ENCODE results near the gene IFNA8. TPM values are rescaled to one million over a fixed set of nuclear protein-coding genes. Genes with fewer than 3 reads are reported as not detected.

IFNA8 gene
- total RNA-seq, 4 donors from 2014 or later: not detected

GRCh38 chr9:21434202-21435014, 25.5 kb downstream of the IFNA8 start:
- no peak for TF ChIP-seq CTCF (IDR thresholded peaks at IDR 0.05; ENCODE audit: low read depth)

- no peak for TF ChIP-seq CTCF (IDR thresholded peaks at IDR 0.05; ENCODE audit: low read depth)
Observed at GRCh38 chr9:21440139-21440538, 31.2 kb downstream of the IFNA8 start, which contains the start of gene IFNA1. Gene IFNA1 (plus strand): TSS chr9:21440439. CDS start chr9:21440508, 69 bp downstream.

GRCh38 chr9:21443849-21444625, 35.1 kb downstream of the IFNA8 start:
- no peak for TF ChIP-seq CTCF (IDR thresholded peaks at IDR 0.05; ENCODE audit: low read depth)

- TF ChIP-seq CTCF (IDR thresholded peaks at IDR 0.05; ENCODE audit: low read depth): no peak
Observed at GRCh38 chr9:21450733-21451394, 41.9 kb downstream of the IFNA8 start.

GRCh38 chr9:21452681-21453080, 43.8 kb downstream of the IFNA8 start:
- no peak for TF ChIP-seq CTCF (IDR thresholded peaks at IDR 0.05; ENCODE audit: low read depth)

- no peak for TF ChIP-seq CTCF (IDR thresholded peaks at IDR 0.05; ENCODE audit: low read depth)
Observed at GRCh38 chr9:21454149-21454548, 45.2 kb downstream of the IFNA8 start.

- TF ChIP-seq CTCF (IDR thresholded peaks at IDR 0.05; ENCODE audit: low read depth): no peak
Observed at GRCh38 chr9:21455320-21455719, 46.4 kb downstream of the IFNA8 start.
